ENCODE measurements around the gene GRK6.
"Not testable (repeated sequence)": the region's sequence is repeated elsewhere in the genome, so short reads cannot be mapped to it uniquely, and the experiment has no call there.

Gene GRK6

GRCh38 chr5:177397875-177398390, 28.5 kb upstream of the GRK6 start:
- DNase-seq (ENCODE audit: low read depth in 2 of 2), result no peak

- no peak for DNase-seq (ENCODE audit: low read depth in 2 of 2)
Observed at GRCh38 chr5:177399997-177400868, 26.2 kb upstream of the GRK6 start, which contains the start of gene PFN3. Gene PFN3 (minus strand): TSS chr5:177400661. CDS start chr5:177400576, 85 bp downstream.

GRCh38 chr5:177402271-177403043, 24.0 kb upstream of the GRK6 start:
- peak; percentile 52 to 65 for DNase-seq (ENCODE audit: low read depth in 2 of 2)

- DNase-seq (ENCODE audit: low read depth in 2 of 2), result no peak
Observed at GRCh38 chr5:177403102-177403791, 23.2 kb upstream of the GRK6 start.

- peak; percentile 71 to 79 for DNase-seq (ENCODE audit: low read depth in 2 of 2)
Observed at GRCh38 chr5:177403792-177404640, 22.5 kb upstream of the GRK6 start.

- DNase-seq (ENCODE audit: low read depth in 2 of 2), result no peak
Observed at GRCh38 chr5:177404641-177405179, 21.8 kb upstream of the GRK6 start.

GRCh38 chr5:177405312-177405711, 21.2 kb upstream of the GRK6 start:
- DNase-seq (ENCODE audit: low read depth in 2 of 2), result no peak

GRCh38 chr5:177405805-177406204, 20.7 kb upstream of the GRK6 start:
- no peak for DNase-seq (ENCODE audit: low read depth in 2 of 2)

- DNase-seq (ENCODE audit: low read depth in 2 of 2), result no peak
Observed at GRCh38 chr5:177409043-177409801, 17.3 kb upstream of the GRK6 start, which contains the start of gene F12. Gene F12 (minus strand): TSS chr5:177409564. CDS start chr5:177409527, 37 bp downstream.

GRCh38 chr5:177410575-177410974, 15.9 kb upstream of the GRK6 start:
- DNase-seq (ENCODE audit: low read depth in 2 of 2), result no peak

GRCh38 chr5:177412603-177413233, 13.8 kb upstream of the GRK6 start:
- no peak for DNase-seq (ENCODE audit: low read depth in 2 of 2)

GRCh38 chr5:177414481-177414880, 12.0 kb upstream of the GRK6 start:
- DNase-seq (ENCODE audit: low read depth in 2 of 2), result no peak

GRCh38 chr5:177417081-177417480, 9.4 kb upstream of the GRK6 start:
- DNase-seq (ENCODE audit: low read depth in 2 of 2), result not testable (repeated sequence)

- DNase-seq (ENCODE audit: low read depth in 2 of 2), result no peak
Observed at GRCh38 chr5:177419046-177419445, 7.4 kb upstream of the GRK6 start.

GRCh38 chr5:177420472-177420871, 6.0 kb upstream of the GRK6 start:
- DNase-seq (ENCODE audit: low read depth in 2 of 2), result not testable (repeated sequence)

- no peak for DNase-seq (ENCODE audit: low read depth in 2 of 2)
Observed at GRCh38 chr5:177421062-177421798, 5.2 kb upstream of the GRK6 start.

GRCh38 chr5:177423671-177424070, 2.8 kb upstream of the GRK6 start:
- no peak for DNase-seq (ENCODE audit: low read depth in 2 of 2)

- DNase-seq (ENCODE audit: low read depth in 2 of 2), result no peak
Observed at GRCh38 chr5:177425196-177425800, 1.2 kb upstream of the GRK6 start.

Measured in activated CD4-positive, alpha-beta T cell treated with anti-CD3 and anti-CD28 coated beads for 24 hours (primary cell).